Putamen (tissue), 1 donor: Measurements from ENCODE around the gene CA9.

ENCODE experiments used
- DNase-seq: peaks from one replicate; pipeline ENCODE4 v3.0.0-alpha.2; 2016; ENCODE audit warnings: low spot score

CA9 gene

DNA sequence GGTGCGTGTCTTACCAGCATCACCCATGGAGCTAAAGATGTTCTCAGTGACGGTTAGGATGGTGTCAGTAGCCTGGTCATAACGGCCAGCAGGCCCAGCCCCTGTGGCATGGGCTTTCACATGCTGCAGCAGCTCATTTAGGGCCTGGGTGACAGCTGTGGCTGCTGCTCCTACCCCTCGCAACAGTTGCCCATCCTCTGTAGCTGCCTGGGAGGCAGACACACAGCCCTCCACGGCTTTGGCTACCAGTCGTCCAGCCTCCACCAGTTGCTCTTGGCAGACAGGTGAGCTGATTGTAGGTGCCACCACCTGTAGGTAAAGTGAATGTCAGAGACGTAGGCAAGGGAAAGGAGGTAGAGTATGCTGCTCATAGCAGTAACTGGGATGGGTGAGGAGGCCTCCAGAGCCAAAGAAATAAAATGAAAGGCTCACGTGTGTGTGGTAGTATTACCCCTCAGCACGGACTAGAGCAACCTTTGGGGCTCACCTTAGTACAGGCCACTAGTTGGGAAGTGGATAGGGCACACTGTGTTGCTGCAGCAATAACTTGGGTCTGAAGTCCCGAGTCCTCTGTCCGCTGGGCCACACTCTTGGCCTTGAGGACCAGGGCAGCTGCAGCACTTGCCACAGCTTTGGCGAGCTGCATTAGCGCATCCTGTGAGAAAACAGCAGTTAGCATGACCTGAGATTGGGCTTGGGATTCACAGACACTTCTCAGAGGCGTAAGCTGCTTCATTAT is 43.6 kb downstream of the CA9 start:
- DNase-seq, result no peak

DNA sequence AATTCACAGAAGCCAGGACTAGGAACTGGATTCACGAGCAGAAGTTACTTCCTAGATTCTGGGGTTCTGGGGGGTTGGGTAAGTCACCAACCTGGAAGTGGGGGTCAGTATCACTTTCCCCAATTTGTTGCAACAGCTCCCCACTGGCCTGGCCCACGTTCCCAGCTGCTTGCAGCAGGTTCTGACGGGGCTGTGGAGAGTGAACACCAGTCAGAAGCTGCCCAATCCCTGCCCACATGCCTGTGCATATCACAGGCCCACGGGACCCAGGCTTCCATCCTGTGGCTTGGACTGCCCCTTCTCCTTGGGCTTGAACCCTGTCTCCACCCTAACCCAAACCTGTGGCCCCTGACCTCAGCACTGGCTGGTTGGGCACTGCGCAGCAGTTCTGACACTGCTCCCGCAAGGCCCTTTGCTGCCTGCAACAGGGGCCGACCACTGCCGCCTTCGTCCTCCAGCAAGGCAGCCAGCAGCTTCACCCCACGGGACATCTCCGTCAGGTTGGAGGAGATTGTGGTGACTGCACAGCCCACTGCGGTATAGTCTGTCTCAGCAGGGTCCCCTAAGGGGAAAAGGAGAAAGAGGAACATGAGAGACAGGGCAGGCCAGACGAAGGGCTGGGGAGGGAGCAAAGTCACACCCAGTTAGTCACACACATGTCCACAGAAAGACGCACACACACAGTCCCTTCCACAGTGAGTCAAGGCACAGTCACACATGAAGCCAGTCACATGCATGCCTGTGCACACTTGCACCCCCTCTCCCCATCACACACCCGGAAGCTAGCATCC is 45.2 kb downstream of the CA9 start:
- DNase-seq, result no peak

DNA sequence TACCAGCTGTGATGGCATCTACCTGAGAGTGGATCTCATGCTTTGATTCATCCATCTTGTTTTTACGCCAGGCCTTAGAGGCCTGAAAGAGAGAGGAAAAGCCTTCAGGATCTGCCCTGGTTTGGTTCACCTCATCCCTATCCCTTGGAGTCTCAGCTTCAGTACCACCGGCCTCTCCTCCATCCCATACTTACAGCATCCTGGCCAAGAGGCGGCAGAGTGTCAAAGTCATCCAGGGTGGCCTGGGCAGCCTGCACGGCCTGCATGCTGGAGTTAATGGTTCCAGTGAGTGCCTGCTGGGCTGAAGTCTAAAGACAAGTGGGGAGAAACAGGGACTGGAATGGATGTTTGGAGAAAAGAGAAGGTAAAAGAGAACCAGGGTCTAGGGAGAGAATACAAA is 45.8 kb downstream of the CA9 start:
- no peak for DNase-seq

DNA sequence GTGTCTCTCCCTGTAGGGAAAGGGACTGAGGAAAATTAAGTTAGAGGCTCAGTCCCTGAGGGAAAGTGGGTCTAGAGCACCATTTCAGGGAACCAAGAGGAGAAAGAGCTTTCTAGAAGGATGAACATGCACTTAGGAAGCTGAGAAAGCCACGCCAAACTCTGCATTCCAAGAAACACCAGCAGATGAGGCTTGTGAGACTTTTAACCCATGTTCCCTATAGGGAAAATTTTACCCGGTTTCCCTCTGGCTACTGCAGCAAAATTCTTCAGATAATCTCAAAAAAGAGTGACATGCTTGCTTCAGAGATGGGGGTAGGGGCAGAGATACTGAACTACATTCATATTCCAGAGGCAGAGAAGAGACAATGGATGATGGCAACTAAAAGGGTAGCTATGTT is 49.7 kb downstream of the CA9 start:
- DNase-seq, result no peak

DNA sequence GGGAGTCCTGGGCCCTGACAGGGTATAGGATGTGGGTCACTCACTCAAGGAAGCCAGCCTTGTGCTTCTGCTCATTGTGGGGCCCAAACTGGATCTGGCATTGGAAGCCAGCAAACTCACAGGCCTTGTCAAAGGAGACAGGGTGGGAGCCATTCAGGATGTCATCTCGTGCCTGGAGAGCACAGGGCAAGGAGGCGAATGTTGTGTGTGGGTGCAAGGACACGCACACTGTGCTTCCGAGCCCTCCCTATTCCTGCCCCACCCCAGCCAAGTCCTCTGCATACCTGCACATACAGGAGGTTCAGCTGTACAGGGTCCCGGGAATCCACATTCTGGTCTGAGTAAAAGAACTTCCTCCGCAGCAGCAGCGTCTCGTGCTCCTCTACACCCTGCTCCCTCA is 50.2 kb downstream of the CA9 start:
- DNase-seq, result no peak

DNA sequence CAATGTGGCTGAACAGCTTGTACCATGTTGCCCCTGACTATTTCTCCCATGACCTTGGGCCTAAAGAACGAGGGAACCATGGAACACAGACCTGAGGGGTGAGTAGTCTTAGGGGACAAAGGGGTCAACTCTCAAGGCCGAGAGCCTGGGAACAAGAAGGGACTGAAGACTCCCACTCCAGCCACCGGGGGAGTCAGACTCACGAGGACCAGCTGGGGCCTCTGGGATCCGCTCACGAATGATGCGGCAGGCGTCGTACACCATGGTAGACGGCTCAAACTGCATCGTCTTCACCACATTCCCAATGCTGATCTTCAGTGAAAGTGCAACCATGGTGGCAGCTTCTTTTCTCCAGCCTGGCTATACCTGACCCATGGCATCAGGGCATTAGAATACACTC is 51.6 kb downstream of the CA9 start:
- DNase-seq, result no peak

DNA sequence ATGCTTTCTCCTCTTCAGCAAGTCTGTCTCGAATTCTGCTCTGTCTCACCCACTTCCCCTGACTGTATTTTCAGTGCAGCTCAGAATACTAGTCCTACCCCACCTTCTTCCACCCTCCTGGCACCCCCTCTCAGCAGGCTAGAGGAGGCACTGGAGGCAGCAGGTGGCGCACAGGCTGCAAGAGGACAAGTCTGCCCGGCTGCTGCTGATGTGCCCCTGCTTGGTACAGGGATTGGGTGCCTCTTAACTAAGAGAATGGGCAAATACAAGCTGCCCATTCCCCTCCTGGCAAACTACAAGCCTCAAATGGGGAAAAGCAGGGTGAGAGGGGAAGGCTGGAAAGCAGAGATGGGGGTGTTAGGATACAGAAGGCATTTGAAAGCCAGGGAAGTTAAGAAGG is 53.2 kb downstream of the CA9 start:
- peak; percentile 80 for DNase-seq

DNA sequence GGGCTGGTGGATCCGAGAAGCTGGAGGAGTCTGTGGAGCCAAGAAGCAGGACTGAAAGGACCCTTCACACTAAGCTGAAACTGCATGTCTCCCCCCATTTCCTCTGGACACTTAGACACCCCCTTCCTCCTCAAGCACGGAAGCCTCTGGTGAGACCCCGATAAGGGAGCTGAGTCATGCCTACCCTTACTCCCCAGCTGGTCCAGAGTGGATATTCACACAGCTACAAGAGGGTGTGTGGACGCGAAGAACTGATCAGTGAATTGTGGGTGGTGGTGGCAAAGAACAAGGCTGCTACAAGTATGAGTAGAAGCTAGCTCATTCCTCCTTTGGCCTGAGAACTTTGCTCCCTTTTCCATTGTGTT is 53.9 kb downstream of the CA9 start:
- no peak for DNase-seq

DNA sequence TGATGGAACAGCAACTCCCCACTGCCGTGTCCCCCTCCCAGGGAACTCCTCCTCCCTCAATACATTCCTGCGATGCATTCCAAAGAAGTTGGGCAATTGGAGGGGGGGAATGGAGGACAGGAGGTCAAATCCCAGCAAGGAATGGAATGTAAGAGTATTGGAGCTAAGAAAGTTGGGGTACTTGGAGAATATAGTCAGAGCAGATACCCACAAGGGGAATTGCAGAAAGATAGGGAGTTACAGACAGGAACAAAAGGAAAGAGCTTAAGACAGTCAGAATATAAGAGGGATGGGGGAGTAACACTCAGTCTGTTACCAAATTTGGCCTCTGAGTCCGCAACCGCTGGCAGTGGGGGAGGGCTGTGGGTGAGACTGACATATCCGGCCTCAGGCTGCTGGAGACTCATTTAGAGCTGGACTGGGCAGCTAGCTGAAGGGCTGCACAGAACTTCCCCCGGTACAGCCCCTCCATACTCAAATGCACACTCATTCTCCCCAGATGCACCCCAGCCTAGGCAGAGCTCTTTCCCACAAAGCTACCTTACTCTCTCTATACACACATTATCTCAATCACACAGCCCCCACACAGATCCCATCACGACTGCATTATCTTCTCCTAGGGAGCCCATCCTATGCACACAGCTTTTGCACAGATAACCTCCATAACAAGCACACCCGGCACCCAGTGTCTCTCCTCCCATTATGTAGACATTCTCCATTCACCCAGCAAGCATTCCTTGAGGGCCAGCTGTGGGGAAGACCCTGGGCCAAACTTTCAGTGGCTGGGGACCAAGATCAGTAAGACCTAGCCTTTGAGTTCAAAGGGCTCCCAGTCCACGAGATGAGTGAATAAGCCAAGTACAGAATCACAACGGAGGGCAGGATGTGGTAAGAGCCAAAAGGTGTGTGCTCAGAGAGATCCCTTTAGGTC is 54.6 kb downstream of the CA9 start:
- peak; percentile 58 for DNase-seq

DNA sequence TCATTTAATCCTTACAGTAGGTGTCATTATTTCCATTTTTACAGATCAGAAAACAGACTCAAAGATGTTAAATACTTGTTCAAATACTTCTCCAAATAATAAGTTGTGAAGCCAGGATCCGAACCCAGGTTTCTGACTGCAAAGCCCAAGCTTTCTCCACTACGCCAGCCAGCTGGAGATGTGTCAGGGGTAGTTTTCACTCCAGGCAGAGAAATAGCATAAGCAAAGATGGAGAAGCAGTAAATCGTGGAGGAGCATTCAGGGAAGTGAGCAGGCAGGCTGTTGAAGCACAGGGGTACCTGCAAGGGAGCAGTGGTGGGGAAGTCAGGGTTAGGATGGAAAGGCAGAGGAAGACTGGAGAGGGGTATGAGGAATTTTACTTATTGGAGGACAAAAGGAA is 55.4 kb downstream of the CA9 start:
- DNase-seq, result no peak

DNA sequence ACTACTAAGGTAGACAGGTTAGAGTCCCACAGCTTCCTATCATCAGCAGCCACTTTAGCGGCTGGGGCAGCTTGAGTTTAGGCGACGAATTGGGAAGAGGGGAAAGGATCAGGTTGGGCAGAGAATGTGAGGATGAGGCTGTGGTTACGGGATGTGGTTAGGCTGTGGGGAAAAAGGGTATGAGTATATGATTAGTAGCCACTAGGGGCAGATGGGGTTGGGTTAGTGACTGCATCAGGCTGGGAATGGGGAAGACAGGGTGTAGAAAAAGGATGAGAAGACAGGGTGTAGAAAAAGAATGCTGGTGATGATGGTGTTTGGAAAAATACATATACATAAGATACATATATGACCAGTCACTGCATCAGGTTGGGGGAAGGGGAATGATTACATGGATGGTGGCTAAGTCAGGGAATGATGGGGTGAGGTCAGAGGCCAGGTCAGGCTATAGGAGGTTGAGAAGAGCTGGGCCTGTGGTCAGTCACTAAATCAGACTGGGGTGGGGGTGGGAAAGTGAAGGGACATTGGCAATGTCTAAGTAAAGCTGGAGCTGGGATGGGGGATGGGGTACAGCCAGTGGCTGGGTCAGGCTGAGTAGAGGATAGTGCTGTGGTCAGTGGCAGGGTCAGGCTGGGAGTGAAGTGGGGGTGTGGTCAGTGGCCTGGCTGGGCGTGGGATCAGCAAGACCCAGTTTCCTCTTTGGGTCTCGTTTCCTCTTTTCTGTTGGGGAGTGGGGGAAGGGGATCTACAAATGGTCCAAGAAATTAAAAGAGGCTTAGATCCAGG is 56.2 kb downstream of the CA9 start:
- DNase-seq, result no peak

DNA sequence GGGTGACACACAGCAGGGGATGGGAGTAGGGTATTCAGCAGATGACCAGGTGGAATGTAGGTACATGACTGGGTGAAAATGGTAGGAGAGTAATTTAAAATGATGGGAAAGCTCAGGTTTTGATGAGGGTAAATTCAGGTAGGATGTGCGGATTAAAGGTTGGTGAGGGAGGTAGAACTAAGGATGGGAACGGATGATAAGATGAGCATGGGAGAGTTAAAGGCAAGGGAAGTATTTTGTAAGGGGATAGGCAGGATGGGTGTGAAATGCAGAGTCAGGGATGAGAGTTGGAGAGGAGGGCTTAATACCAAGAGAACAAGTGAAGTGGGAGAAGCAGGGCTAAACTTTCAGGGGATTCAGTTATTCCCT is 56.7 kb downstream of the CA9 start:
- no peak for DNase-seq
